Measurements from ENCODE around the gene LRRC4C.

LRRC4C gene

GRCh38 chr11:41413843-41414242 lies 45.6 kb downstream of the LRRC4C start:
- DNase-seq, result no peak

GRCh38 chr11:41405812-41406211 lies 53.6 kb downstream of the LRRC4C start:
- DNase-seq, result no peak

- DNase-seq, result no peak
Measured at GRCh38 chr11:41404109-41404508, 55.3 kb downstream of the LRRC4C start.

GRCh38 chr11:41403458-41403857 lies 56.0 kb downstream of the LRRC4C start:
- DNase-seq, result no peak

- no peak for DNase-seq
Measured at GRCh38 chr11:41400819-41401382, 58.6 kb downstream of the LRRC4C start.

- no peak for DNase-seq
Measured at GRCh38 chr11:41400124-41400523, 59.3 kb downstream of the LRRC4C start.

- no peak for DNase-seq
Measured at GRCh38 chr11:41399323-41399722, 60.1 kb downstream of the LRRC4C start.

GRCh38 chr11:41398175-41398574 lies 61.3 kb downstream of the LRRC4C start:
- DNase-seq, result no peak

- DNase-seq, result no peak
Measured at GRCh38 chr11:41394521-41395195, 64.8 kb downstream of the LRRC4C start.

GRCh38 chr11:41392596-41392995 lies 66.9 kb downstream of the LRRC4C start:
- DNase-seq, result no peak

GRCh38 chr11:41389623-41390130 lies 69.8 kb downstream of the LRRC4C start:
- DNase-seq, result no peak

- DNase-seq, result no peak
Measured at GRCh38 chr11:41384329-41384728, 75.1 kb downstream of the LRRC4C start.

GRCh38 chr11:41383768-41384167 lies 75.7 kb downstream of the LRRC4C start:
- DNase-seq, result no peak

GRCh38 chr11:41382927-41383326 lies 76.5 kb downstream of the LRRC4C start:
- no peak for DNase-seq

- DNase-seq, result no peak
Measured at GRCh38 chr11:41379084-41379483, 80.4 kb downstream of the LRRC4C start.

GRCh38 chr11:41377709-41378394 lies 81.6 kb downstream of the LRRC4C start:
- no peak for DNase-seq

GRCh38 chr11:41351825-41352224 lies 107.6 kb downstream of the LRRC4C start:
- DNase-seq, result no peak

- DNase-seq, result no peak
Measured at GRCh38 chr11:41346042-41346441, 113.4 kb downstream of the LRRC4C start.

- DNase-seq, result no peak
Measured at GRCh38 chr11:41334007-41334933, 125.2 kb downstream of the LRRC4C start.

GRCh38 chr11:41333357-41333756 lies 126.1 kb downstream of the LRRC4C start:
- no peak for DNase-seq

GRCh38 chr11:41328324-41328723 lies 131.1 kb downstream of the LRRC4C start:
- no peak for DNase-seq

GRCh38 chr11:41323446-41323845 lies 136.0 kb downstream of the LRRC4C start:
- DNase-seq, result no peak

- DNase-seq, result no peak
Measured at GRCh38 chr11:41320653-41321052, 138.8 kb downstream of the LRRC4C start.

Data from hematopoietic multipotent progenitor cell treated with erythropoietin and hydrocortisone succinate and interleukin-3 and kit ligand, for 8 days (in vitro differentiated cells).